SK-N-SH (cell line): Measurements from ENCODE around the gene HASPIN. TPM values are rescaled to one million over a fixed set of nuclear protein-coding genes. Genes with fewer than 3 reads are reported as not detected.

Experiments used
- CTCF ChIA-PET: fragments of 300-600, 350-600 bp; formaldehyde crosslinking; extraction: SDS; loops from one replicate; lab custom pipeline; 2021; lab: Yijun Ruan, JAX
- POLR2A ChIA-PET: fragments of 350-600 bp; sonication (Branson Sonifier 250); formaldehyde crosslinking; extraction: SDS; loops from one replicate; lab custom pipeline; 2020; ENCODE audit warnings: antibody characterized with exemption, inconsistent platforms; lab: Yijun Ruan, JAX
- DNase-seq: peaks from one replicate; pipeline ENCODE4 v3.0.0; 2012
- H2AFZ ChIP-seq: fragments of 200-600 bp; sonication (generic); 2 replicates; pipeline ENCODE4 v1.8.1; 2016; ENCODE audit warnings: antibody characterized with exemption, mild to moderate bottlenecking, low read depth
- H3F3A ChIP-seq: fragments of 200-600 bp; sonication (generic); replicated peaks from 2 replicates; pipeline ENCODE3; 2016; ENCODE audit warnings: antibody characterized with exemption, mild to moderate bottlenecking; ENCODE audit not compliant: insufficient read depth
- H3K27ac ChIP-seq, 2 experiments: fragments of 200-500 bp in 1 of 2; fragments of 200-600 bp in 1 of 2; sonication (Bioruptor generic) in 1 of 2; sonication (generic), shearing (Covaris generic) in 1 of 2; 2 replicates each; pipeline versions ENCODE4 v1.5.1 to v1.6.1; 2014 to 2016; ENCODE audit warnings: low read depth in 2 of 2, inconsistent platforms in 1 of 2, low read length in 1 of 2, mild to moderate bottlenecking in 1 of 2, mixed read lengths in 1 of 2
- H3K27me3 ChIP-seq: fragments of 200-600 bp; sonication (generic), shearing (Covaris generic); 2 replicates; pipeline ENCODE4 v1.6.1; 2016; ENCODE audit warnings: mixed run types; ENCODE audit not compliant: insufficient read depth
- H3K36me3 ChIP-seq, 2 experiments: fragments of 200-500 bp in 1 of 2; fragments of 200-600 bp in 1 of 2; sonication (Bioruptor generic) in 1 of 2; sonication (generic) in 1 of 2; replicated peaks in 1 of 2; 2 replicates each; pipeline versions ENCODE3 to v1.5.1; 2014 to 2016; ENCODE audit warnings: low read length in 1 of 2, mild to moderate bottlenecking in 1 of 2; ENCODE audit not compliant: insufficient read depth in 2 of 2, control insufficient read depth in 1 of 2
- H3K4me1 ChIP-seq, 2 experiments: fragments of 200-500 bp in 1 of 2; fragments of 200-600 bp in 1 of 2; sonication (Bioruptor generic) in 1 of 2; sonication (generic), shearing (Covaris generic) in 1 of 2; 2 replicates each; pipeline versions ENCODE4 v1.5.1 to v1.6.1; 2014 to 2016; ENCODE audit warnings: low read depth in 1 of 2, low read length in 1 of 2, mixed run types in 1 of 2; ENCODE audit not compliant: insufficient read depth in 2 of 2, control insufficient read depth in 1 of 2
- H3K4me2 ChIP-seq: fragments of 200-600 bp; sonication (generic), shearing (Covaris generic); 2 replicates; pipeline ENCODE4 v1.6.1; 2017; ENCODE audit warnings: mixed run types
- H3K4me3 ChIP-seq, 2 experiments: fragments of 200-500 bp in 1 of 2; fragments of 200-600 bp in 1 of 2; sonication (Bioruptor generic) in 1 of 2; sonication (generic), shearing (Covaris generic) in 1 of 2; 2 replicates each; pipeline versions ENCODE4 v1.5.1 to v1.8.1; 2014 to 2016; ENCODE audit warnings: low read depth in 2 of 2, inconsistent platforms in 1 of 2, low read length in 1 of 2, mild to moderate bottlenecking in 1 of 2, mixed read lengths in 1 of 2, moderate library complexity in 1 of 2
- H3K79me2 ChIP-seq: fragments of 200-600 bp; sonication (generic); 2 replicates; pipeline ENCODE4 v1.8.1; 2017; ENCODE audit warnings: mild to moderate bottlenecking; ENCODE audit not compliant: insufficient read depth
- H3K9ac ChIP-seq: fragments of 200-600 bp; sonication (generic); 2 replicates; pipeline ENCODE4 v1.6.1; 2017; ENCODE audit warnings: mixed run types
- H3K9me2 ChIP-seq: fragments of 200-600 bp; sonication (generic); 2 replicates; pipeline ENCODE4 v1.6.1; 2017; ENCODE audit warnings: mixed run types
- H3K9me3 ChIP-seq: fragments of 200-600 bp; sonication (generic); 2 replicates; pipeline ENCODE4 v1.6.1; 2017; ENCODE audit warnings: mixed run types, mild to moderate bottlenecking, moderate library complexity
- H4K20me1 ChIP-seq: fragments of 200-600 bp; sonication (generic); 2 replicates; pipeline ENCODE4 v1.6.1; 2017; ENCODE audit warnings: mild to moderate bottlenecking, mixed run types; ENCODE audit not compliant: insufficient read depth
- CHD2 ChIP-seq: fragments of 150-350 bp; IDR thresholded peaks from 2 replicates; pipeline ENCODE4 v1.6.1; 2018; ENCODE audit warnings: low read length; ENCODE audit not compliant: partially characterized antibody
- ELF1 ChIP-seq: IDR thresholded peaks from 2 replicates; pipeline ENCODE4 v1.4.0; 2012
- EZH2phosphoT487 ChIP-seq: fragments of 200-600 bp; sonication (generic); IDR thresholded peaks from 2 replicates; pipeline ENCODE4 v1.6.1; 2017; ENCODE audit warnings: low read depth, mixed run types, mild to moderate bottlenecking, antibody characterized with exemption, moderate library complexity, borderline replicate concordance
- FOSL2 ChIP-seq: IDR thresholded peaks from 2 replicates; pipeline ENCODE4 v1.4.0; 2012; ENCODE audit warnings: low read depth, mild to moderate bottlenecking, moderate library complexity, borderline replicate concordance
- FOXJ3 ChIP-seq: sonication (generic); formaldehyde crosslinking; IDR thresholded peaks from 2 replicates; pipeline ENCODE4 v1.5.1; 2020; ENCODE audit warnings: mild to moderate bottlenecking, missing genetic modification reagents
- FOXM1 ChIP-seq: IDR thresholded peaks from 2 replicates; pipeline ENCODE4 v1.4.0; 2012; ENCODE audit warnings: low read depth, mild to moderate bottlenecking
- GATA2 ChIP-seq: sonication (generic); formaldehyde crosslinking; IDR thresholded peaks from 2 replicates; pipeline ENCODE4 v1.5.0; 2020; ENCODE audit warnings: mild to moderate bottlenecking, missing genetic modification reagents
- JUND ChIP-seq: IDR thresholded peaks from 2 replicates; pipeline ENCODE4 v1.4.0; 2012
- NRF1 ChIP-seq: IDR thresholded peaks from 2 replicates; pipeline ENCODE4 v1.6.1; 2012; ENCODE audit warnings: low read depth, mild to moderate bottlenecking, low read length
- RFX5 ChIP-seq: IDR thresholded peaks from 2 replicates; pipeline ENCODE4 v1.6.1; 2012; ENCODE audit warnings: mild to moderate bottlenecking, improper control_type of control experiment, low read length
- SIN3A ChIP-seq: IDR thresholded peaks from 2 replicates; pipeline ENCODE4 v1.6.1; 2012; ENCODE audit warnings: low read depth, mild to moderate bottlenecking, low read length, moderate library complexity, borderline replicate concordance
- TCF12 ChIP-seq: IDR thresholded peaks from 2 replicates; pipeline ENCODE4 v1.4.0; 2012
- TEAD4 ChIP-seq: IDR thresholded peaks from 2 replicates; pipeline ENCODE4 v1.4.0; 2012; ENCODE audit warnings: mild to moderate bottlenecking, borderline replicate concordance; ENCODE audit not compliant: insufficient read depth
- USF1 ChIP-seq: IDR thresholded peaks from 2 replicates; pipeline ENCODE4 v1.4.0; 2012; ENCODE audit warnings: low read depth, borderline replicate concordance
- YY1 ChIP-seq: IDR thresholded peaks from 2 replicates; pipeline ENCODE4 v1.4.0; 2012; ENCODE audit warnings: low read depth, mild to moderate bottlenecking
- whole genome bisulfite sequencing: methylation state at CpG from one replicate; pipeline ENCODE4 v1.1.6; 2017; ENCODE audit warnings: low lambda C conversion rate; 5-methylcytosine and 5-hydroxymethylcytosine counted together
- polyA plus RNA-seq, 3 experiments: library from polyadenylated mRNA; depleted of rRNA; stranded (reverse); fragments of >200 nt; gene quantifications; 2 replicates each; pipeline ENCODE4 v1.2.3, GENCODE V29; 2012
- TF ChIP-seq, protein P1 (sequence below): fragments of 150-350 bp; IDR thresholded peaks from 2 replicates; pipeline ENCODE4 v1.6.1; 2016; ENCODE audit warnings: mild to moderate bottlenecking, low read depth, low read length
- TF ChIP-seq, protein P2 (sequence below): IDR thresholded peaks from 2 replicates; pipeline ENCODE4 v1.4.0; 2012; ENCODE audit warnings: low read depth
- TF ChIP-seq, protein P3 (sequence below): IDR thresholded peaks from 2 replicates; pipeline ENCODE4; 2012
- TF ChIP-seq, protein P4 (sequence below): IDR thresholded peaks from 2 replicates; pipeline ENCODE4 v1.6.1; 2012; ENCODE audit warnings: mild to moderate bottlenecking, low read depth, low read length, moderate library complexity
- TF ChIP-seq, protein P5 (sequence below): fragments of 150-350 bp; IDR thresholded peaks from 2 replicates; pipeline ENCODE4 v1.6.1; 2017; ENCODE audit warnings: antibody characterized with exemption, low read length, low read depth, borderline replicate concordance

The HASPIN gene
- polyA plus RNA-seq, 1 of the 3 experiments (the other 2 are of a cell fraction) = 1.4 TPM

GRCh38 chr17:3685174-3685573 lies 38.5 kb upstream of the HASPIN start:
- H3K27ac ChIP-seq = no peak overlapping the region
- CTCF ChIA-PET = no interaction called here
- no peak for TF ChIP-seq RFX5
- no peak for TF ChIP-seq FOSL2
- TF ChIP-seq FOXM1 = no peak
- no peak for TF ChIP-seq NRF1
- no peak for TF ChIP-seq TCF12
- no peak for TF ChIP-seq USF1
- TF ChIP-seq, protein P1, sequence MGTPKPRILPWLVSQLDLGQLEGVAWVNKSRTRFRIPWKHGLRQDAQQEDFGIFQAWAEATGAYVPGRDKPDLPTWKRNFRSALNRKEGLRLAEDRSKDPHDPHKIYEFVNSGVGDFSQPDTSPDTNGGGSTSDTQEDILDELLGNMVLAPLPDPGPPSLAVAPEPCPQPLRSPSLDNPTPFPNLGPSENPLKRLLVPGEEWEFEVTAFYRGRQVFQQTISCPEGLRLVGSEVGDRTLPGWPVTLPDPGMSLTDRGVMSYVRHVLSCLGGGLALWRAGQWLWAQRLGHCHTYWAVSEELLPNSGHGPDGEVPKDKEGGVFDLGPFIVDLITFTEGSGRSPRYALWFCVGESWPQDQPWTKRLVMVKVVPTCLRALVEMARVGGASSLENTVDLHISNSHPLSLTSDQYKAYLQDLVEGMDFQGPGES = no peak
- TF ChIP-seq ELF1 = no peak
- no peak for TF ChIP-seq SIN3A
- no peak for TF ChIP-seq EZH2phosphoT487
- POLR2A ChIA-PET = no interaction called here
- H3K36me3 ChIP-seq = no peaks in the 10 kb centered on the region
- no peak overlapping the region for H3K4me2 ChIP-seq
- WGBS = 60% methylated on average over 11 of the region's 13 CpGs
- DNase-seq = no peak
- no peak overlapping the region for H3K4me3 ChIP-seq
- H3K79me2 ChIP-seq = no peaks in the 10 kb centered on the region
- no peaks in the 10 kb centered on the region for H4K20me1 ChIP-seq
- no peaks in the 10 kb centered on the region for H3F3A ChIP-seq
- H3K9me2 ChIP-seq = no peaks in the 10 kb centered on the region
- H3K4me1 ChIP-seq = no peaks in the 10 kb centered on the region
- no peaks in the 10 kb centered on the region for H3K9me3 ChIP-seq
- no peak overlapping the region for H2AFZ ChIP-seq
- H3K27me3 ChIP-seq = no peaks in the 10 kb centered on the region
- no peak overlapping the region for H3K9ac ChIP-seq

GRCh38 chr17:3688027-3688553 lies 35.6 kb upstream of the HASPIN start:
- Histone ChIP-seq H3K4me1 (no peaks in the 10 kb centered on the region), H3K4me3 (no peak overlapping the region), H3K27me3 (no peaks in the 10 kb centered on the region), H3K9me2 (no peaks in the 10 kb centered on the region), H3K9ac (no peak overlapping the region), H4K20me1 (no peaks in the 10 kb centered on the region), H3K9me3 (no peaks in the 10 kb centered on the region), H3K79me2 (no peaks in the 10 kb centered on the region), H3K27ac (no peak overlapping the region), H2AFZ (no peak overlapping the region), H3K4me2 (no peak overlapping the region), H3F3A (no peaks in the 10 kb centered on the region), H3K36me3 (no peaks in the 10 kb centered on the region)
- TF ChIP-seq, protein P2, sequence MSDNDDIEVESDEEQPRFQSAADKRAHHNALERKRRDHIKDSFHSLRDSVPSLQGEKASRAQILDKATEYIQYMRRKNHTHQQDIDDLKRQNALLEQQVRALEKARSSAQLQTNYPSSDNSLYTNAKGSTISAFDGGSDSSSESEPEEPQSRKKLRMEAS = no peak
- TF ChIP-seq YY1 = no peak
- TF ChIP-seq, protein P3, sequence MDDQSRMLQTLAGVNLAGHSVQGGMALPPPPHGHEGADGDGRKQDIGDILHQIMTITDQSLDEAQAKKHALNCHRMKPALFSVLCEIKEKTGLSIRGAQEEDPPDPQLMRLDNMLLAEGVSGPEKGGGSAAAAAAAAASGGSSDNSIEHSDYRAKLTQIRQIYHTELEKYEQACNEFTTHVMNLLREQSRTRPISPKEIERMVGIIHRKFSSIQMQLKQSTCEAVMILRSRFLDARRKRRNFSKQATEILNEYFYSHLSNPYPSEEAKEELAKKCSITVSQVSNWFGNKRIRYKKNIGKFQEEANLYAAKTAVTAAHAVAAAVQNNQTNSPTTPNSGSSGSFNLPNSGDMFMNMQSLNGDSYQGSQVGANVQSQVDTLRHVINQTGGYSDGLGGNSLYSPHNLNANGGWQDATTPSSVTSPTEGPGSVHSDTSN = no peak
- TF ChIP-seq, protein P4, sequence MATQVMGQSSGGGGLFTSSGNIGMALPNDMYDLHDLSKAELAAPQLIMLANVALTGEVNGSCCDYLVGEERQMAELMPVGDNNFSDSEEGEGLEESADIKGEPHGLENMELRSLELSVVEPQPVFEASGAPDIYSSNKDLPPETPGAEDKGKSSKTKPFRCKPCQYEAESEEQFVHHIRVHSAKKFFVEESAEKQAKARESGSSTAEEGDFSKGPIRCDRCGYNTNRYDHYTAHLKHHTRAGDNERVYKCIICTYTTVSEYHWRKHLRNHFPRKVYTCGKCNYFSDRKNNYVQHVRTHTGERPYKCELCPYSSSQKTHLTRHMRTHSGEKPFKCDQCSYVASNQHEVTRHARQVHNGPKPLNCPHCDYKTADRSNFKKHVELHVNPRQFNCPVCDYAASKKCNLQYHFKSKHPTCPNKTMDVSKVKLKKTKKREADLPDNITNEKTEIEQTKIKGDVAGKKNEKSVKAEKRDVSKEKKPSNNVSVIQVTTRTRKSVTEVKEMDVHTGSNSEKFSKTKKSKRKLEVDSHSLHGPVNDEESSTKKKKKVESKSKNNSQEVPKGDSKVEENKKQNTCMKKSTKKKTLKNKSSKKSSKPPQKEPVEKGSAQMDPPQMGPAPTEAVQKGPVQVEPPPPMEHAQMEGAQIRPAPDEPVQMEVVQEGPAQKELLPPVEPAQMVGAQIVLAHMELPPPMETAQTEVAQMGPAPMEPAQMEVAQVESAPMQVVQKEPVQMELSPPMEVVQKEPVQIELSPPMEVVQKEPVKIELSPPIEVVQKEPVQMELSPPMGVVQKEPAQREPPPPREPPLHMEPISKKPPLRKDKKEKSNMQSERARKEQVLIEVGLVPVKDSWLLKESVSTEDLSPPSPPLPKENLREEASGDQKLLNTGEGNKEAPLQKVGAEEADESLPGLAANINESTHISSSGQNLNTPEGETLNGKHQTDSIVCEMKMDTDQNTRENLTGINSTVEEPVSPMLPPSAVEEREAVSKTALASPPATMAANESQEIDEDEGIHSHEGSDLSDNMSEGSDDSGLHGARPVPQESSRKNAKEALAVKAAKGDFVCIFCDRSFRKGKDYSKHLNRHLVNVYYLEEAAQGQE = no peak
- TF ChIP-seq FOXM1 = no peak
- no peak for TF ChIP-seq RFX5
- no peak for TF ChIP-seq CHD2
- no peak for TF ChIP-seq FOXJ3 (CRISPR knock-in tag)
- TF ChIP-seq, protein P5, sequence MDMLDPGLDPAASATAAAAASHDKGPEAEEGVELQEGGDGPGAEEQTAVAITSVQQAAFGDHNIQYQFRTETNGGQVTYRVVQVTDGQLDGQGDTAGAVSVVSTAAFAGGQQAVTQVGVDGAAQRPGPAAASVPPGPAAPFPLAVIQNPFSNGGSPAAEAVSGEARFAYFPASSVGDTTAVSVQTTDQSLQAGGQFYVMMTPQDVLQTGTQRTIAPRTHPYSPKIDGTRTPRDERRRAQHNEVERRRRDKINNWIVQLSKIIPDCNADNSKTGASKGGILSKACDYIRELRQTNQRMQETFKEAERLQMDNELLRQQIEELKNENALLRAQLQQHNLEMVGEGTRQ = no peak
- no peak for TF ChIP-seq EZH2phosphoT487
- TF ChIP-seq JUND = no peak
- no peak for TF ChIP-seq TEAD4
- TF ChIP-seq GATA2 (CRISPR knock-in tag) = no peak
- WGBS = 93% methylated on average over 11 of the region's 19 CpGs
- peak; percentile 27 for DNase-seq
- ChIA-PET POLR2A (no interaction called here), CTCF (no interaction called here)
